ENCODE results near the gene NPHP4. TPM values are rescaled to one million over a fixed set of nuclear protein-coding genes. Genes with fewer than 3 reads are reported as not detected.

Gene NPHP4
- total RNA-seq, 4 donors from 2014 or later: 9.2 to 35.5 (median 18.3) TPM

GRCh38 chr1:5874416-5875110 lies 117.7 kb downstream of the NPHP4 start:
- DNase-seq: no peak
- H3K9me3 ChIP-seq: no peaks in the 10 kb centered on the region
- H3K36me3 ChIP-seq: peaks cover 0 to 19% (median 0%) of the 10 kb centered on the region in 3 donors
- no peak overlapping the region for H3K4me3 ChIP-seq
- H3K27me3 ChIP-seq: no peaks in the 10 kb centered on the region
- TF ChIP-seq CTCF (IDR thresholded peaks at IDR 0.05): no peak
- no peak for TF ChIP-seq POLR2A (IDR thresholded peaks at IDR 0.05)
- no peak overlapping the region for H3K27ac ChIP-seq
- H3K4me1 ChIP-seq: no peaks in the 10 kb centered on the region

GRCh38 chr1:5873556-5873955 lies 118.7 kb downstream of the NPHP4 start:
- Histone ChIP-seq H3K9me3 (no peaks in the 10 kb centered on the region), H3K27ac (no peak overlapping the region), H3K36me3 (peaks cover 0 to 19% (median 0%) of the 10 kb centered on the region in 3 donors), H3K4me1 (no peaks in the 10 kb centered on the region), H3K27me3 (no peaks in the 10 kb centered on the region), H3K4me3 (no peak overlapping the region)
- TF ChIP-seq CTCF (IDR thresholded peaks at IDR 0.05): no peak
- no peak for TF ChIP-seq POLR2A (IDR thresholded peaks at IDR 0.05)
- no peak for DNase-seq

GRCh38 chr1:5872886-5873285 lies 119.3 kb downstream of the NPHP4 start:
- no peak for DNase-seq
- Histone ChIP-seq H3K27me3 (no peaks in the 10 kb centered on the region), H3K36me3 (peaks cover 0 to 19% (median 0%) of the 10 kb centered on the region in 3 donors), H3K9me3 (no peaks in the 10 kb centered on the region), H3K4me1 (no peaks in the 10 kb centered on the region), H3K27ac (no peak overlapping the region), H3K4me3 (no peak overlapping the region)
- TF ChIP-seq CTCF (IDR thresholded peaks at IDR 0.05) (no peak), POLR2A (IDR thresholded peaks at IDR 0.05) (no peak)

- Histone ChIP-seq H3K27me3 (no peaks in the 10 kb centered on the region), H3K4me1 (no peaks in the 10 kb centered on the region), H3K9me3 (no peaks in the 10 kb centered on the region), H3K27ac (no peak overlapping the region), H3K4me3 (no peak overlapping the region), H3K36me3 (peaks cover 0 to 9% (median 0%) of the 10 kb centered on the region in 3 donors)
- TF ChIP-seq POLR2A (IDR thresholded peaks at IDR 0.05) (no peak), CTCF (IDR thresholded peaks at IDR 0.05) (no peak)
- no peak for DNase-seq
Measured at GRCh38 chr1:5868931-5869500, 123.2 kb downstream of the NPHP4 start.

GRCh38 chr1:5865774-5866173 lies 126.5 kb downstream of the NPHP4 start:
- Histone ChIP-seq H3K36me3 (peaks cover 0 to 16% (median 0%) of the 10 kb centered on the region in 3 donors), H3K27ac (no peak overlapping the region), H3K9me3 (no peaks in the 10 kb centered on the region), H3K4me1 (no peaks in the 10 kb centered on the region), H3K4me3 (no peak overlapping the region), H3K27me3 (no peaks in the 10 kb centered on the region)
- no peak for DNase-seq
- TF ChIP-seq POLR2A (IDR thresholded peaks at IDR 0.05) (no peak), CTCF (IDR thresholded peaks at IDR 0.05) (no peak)
